Body of pancreas (tissue), 4 donors: ENCODE measurements around the gene HTR2A. TPM values are rescaled to one million over a fixed set of nuclear protein-coding genes. Genes with fewer than 3 reads are reported as not detected.
A peak's percentile ranks its signal among the peaks of the same experiment; 100 is the strongest.

Experiments
- ATAC-seq: fragments of 150-250 bp; one replicate; pipeline ENCODE4 v1.9.1; 2016
- DNase-seq, 4 donors: peaks; one replicate each; pipeline ENCODE4 v3.0.0-alpha.2; 2019
- H3K27ac ChIP-seq, 4 donors: fragments of 200-600 bp; sonication (generic); 1 replicate in 3 of 4; 2 replicates in 1 of 4; pipeline versions ENCODE4 v1.5.1 to v1.6.1; 2016 to 2019; ENCODE audit warnings: mild to moderate bottlenecking in 1 of 4, mixed read lengths in 1 of 4, moderate library complexity in 1 of 4
- H3K27me3 ChIP-seq, 2 donors: fragments of 200-600 bp; sonication (generic); one replicate each; pipeline ENCODE4 v1.6.0; 2016; ENCODE audit warnings: mild to moderate bottlenecking in 1 of 2
- H3K36me3 ChIP-seq, 2 donors: fragments of 200-600 bp; sonication (generic); replicated peaks in 1 of 2; 2 replicates each; pipeline ENCODE4 v1.5.1; 2016; ENCODE audit warnings: low read depth in 2 of 2; ENCODE audit not compliant: insufficient read depth in 1 of 2
- H3K4me1 ChIP-seq: fragments of 200-600 bp; sonication (generic); one replicate; pipeline ENCODE4 v1.6.0; 2016
- H3K4me3 ChIP-seq, 2 donors: fragments of 200-600 bp; sonication (generic); 1 replicate in 1 of 2; 2 replicates in 1 of 2; pipeline ENCODE4 v1.5.1; 2016 to 2019
- H3K9me3 ChIP-seq, 3 donors: fragments of 200-600 bp; sonication (generic); 1 replicate in 2 of 3; 2 replicates in 1 of 3; pipeline ENCODE4 v1.5.1; 2016
- POLR2A ChIP-seq, 3 donors: fragments of 450-650 bp; IDR thresholded peaks; one replicate each; pipeline ENCODE4 v1.6.1; 2016; ENCODE audit warnings: antibody characterized with exemption in 3 of 3, mild to moderate bottlenecking in 2 of 3
- WGBS, 2 donors: methylation state at CpG; one replicate each; pipeline ENCODE4 v1.1.5; 2017; 5-methylcytosine and 5-hydroxymethylcytosine counted together
- intact Hi-C: fragments of 100-400 bp; cut with DNase I; formaldehyde crosslinking; loops from one replicate; pipeline ENCODE4 v1.15.1; 2023
- total RNA-seq, 2 donors: library from RNA; depleted of rRNA; stranded (reverse); fragments of >200 nt; gene quantifications; one replicate each; pipeline ENCODE4 v1.1.0, GENCODE V29; 2016
- TF ChIP-seq, protein P1 (sequence below), 7 experiments: fragments of 450-650 bp in 4 of 7; fragments of 200-600 bp in 3 of 7; sonication (generic) in 3 of 7; IDR thresholded peaks; one replicate each; pipeline ENCODE4 v1.5.1; 2016 to 2019; ENCODE audit warnings: antibody characterized with exemption in 7 of 7

HTR2A gene
- total RNA-seq, 2 donors from 2014 or later = 0.26 TPM; not detected in 1

GRCh38 chr13:46866150-46866549 is 30.7 kb downstream of the HTR2A start:
- DNase-seq = peak in 2 of 4 donors; percentile 5 to 29
- Histone ChIP-seq H3K9me3 (no peaks in the 10 kb centered on the region), H3K4me3 (no peak overlapping the region), H3K27me3 (no peaks in the 10 kb centered on the region), H3K4me1 (no peaks in the 10 kb centered on the region), H3K27ac (no peak overlapping the region), H3K36me3 (no peaks in the 10 kb centered on the region)
- whole genome bisulfite sequencing, 2 donors = 7 to 29% methylated on average over 4 of the region's 4 CpGs
- TF ChIP-seq POLR2A (IDR thresholded peaks at IDR 0.05) = no peak
- TF ChIP-seq, protein P1, sequence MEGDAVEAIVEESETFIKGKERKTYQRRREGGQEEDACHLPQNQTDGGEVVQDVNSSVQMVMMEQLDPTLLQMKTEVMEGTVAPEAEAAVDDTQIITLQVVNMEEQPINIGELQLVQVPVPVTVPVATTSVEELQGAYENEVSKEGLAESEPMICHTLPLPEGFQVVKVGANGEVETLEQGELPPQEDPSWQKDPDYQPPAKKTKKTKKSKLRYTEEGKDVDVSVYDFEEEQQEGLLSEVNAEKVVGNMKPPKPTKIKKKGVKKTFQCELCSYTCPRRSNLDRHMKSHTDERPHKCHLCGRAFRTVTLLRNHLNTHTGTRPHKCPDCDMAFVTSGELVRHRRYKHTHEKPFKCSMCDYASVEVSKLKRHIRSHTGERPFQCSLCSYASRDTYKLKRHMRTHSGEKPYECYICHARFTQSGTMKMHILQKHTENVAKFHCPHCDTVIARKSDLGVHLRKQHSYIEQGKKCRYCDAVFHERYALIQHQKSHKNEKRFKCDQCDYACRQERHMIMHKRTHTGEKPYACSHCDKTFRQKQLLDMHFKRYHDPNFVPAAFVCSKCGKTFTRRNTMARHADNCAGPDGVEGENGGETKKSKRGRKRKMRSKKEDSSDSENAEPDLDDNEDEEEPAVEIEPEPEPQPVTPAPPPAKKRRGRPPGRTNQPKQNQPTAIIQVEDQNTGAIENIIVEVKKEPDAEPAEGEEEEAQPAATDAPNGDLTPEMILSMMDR (IDR thresholded peaks at IDR 0.05) = no peak
- no peak for ATAC-seq
- intact Hi-C loops = no loop called here

DNA sequence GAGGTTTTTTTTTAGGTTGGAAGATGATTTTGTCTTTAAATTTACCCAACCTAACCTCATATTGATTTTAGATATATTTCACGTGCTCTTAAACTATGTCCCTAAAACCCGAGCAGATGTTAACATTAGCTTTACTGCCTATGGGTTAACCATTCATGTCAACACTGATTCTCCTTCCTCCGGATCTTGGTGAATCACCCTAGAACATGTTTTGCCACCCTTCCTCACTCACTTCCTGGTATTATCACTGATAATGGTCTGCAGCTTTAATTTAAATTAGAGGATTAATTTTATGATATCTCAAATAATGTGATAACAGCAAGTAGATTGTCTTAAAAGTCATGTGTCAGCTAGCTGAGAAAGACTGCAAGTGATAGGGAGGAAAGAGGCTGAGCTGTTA is 31.9 kb downstream of the HTR2A start:
- no peaks in the 10 kb centered on the region for H3K9me3 ChIP-seq
- H3K27me3 ChIP-seq = no peaks in the 10 kb centered on the region
- H3K4me1 ChIP-seq = no peaks in the 10 kb centered on the region
- TF ChIP-seq POLR2A (IDR thresholded peaks at IDR 0.05) = no peak
- TF ChIP-seq, protein P1 (IDR thresholded peaks at IDR 0.05) = no peak
- H3K4me3 ChIP-seq = no peak overlapping the region
- ATAC-seq = no peak
- no peak for DNase-seq
- WGBS, 2 donors = 42 to 49% methylated on average over 3 of the region's 3 CpGs
- H3K27ac ChIP-seq = no peak overlapping the region
- no peaks in the 10 kb centered on the region for H3K36me3 ChIP-seq
- intact Hi-C loops = no loop called here

GRCh38 chr13:46861959-46862358 is 34.9 kb downstream of the HTR2A start:
- no peak overlapping the region for H3K4me3 ChIP-seq
- ATAC-seq (no peak), DNase-seq (no peak)
- no peaks in the 10 kb centered on the region for H3K27me3 ChIP-seq
- intact Hi-C loops = no loop called here
- H3K36me3 ChIP-seq = no peaks in the 10 kb centered on the region
- H3K4me1 ChIP-seq = no peaks in the 10 kb centered on the region
- no peak for TF ChIP-seq POLR2A (IDR thresholded peaks at IDR 0.05)
- TF ChIP-seq, protein P1 (IDR thresholded peaks at IDR 0.05) = no peak
- no peak overlapping the region for H3K27ac ChIP-seq
- WGBS, 2 donors = 45 to 52% methylated on average over 1 of the region's 1 CpG
- H3K9me3 ChIP-seq = no peaks in the 10 kb centered on the region

DNA sequence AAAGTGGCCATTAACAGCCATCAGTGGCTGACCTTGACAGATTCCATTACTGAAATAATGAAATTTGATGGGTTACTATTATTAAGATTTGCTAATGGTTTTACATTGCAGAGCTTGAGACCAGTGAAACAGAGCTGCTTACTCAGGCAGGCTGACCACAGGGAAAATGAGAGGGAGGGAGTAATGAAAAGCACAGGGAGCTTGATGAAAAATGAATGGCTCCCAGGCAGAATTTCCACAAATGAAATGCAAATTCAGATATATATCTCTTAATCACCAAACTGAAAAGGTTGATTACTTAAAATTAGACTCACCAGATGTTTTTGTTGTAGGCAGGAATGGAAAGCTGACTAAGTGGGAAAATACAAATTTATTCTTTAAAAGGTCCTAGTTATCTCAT is 36.1 kb downstream of the HTR2A start:
- TF ChIP-seq, protein P1 (IDR thresholded peaks at IDR 0.05) = no peak
- TF ChIP-seq POLR2A (IDR thresholded peaks at IDR 0.05) = no peak
- Histone ChIP-seq H3K4me1 (no peaks in the 10 kb centered on the region), H3K4me3 (no peak overlapping the region), H3K27ac (no peak overlapping the region), H3K9me3 (no peaks in the 10 kb centered on the region), H3K27me3 (no peaks in the 10 kb centered on the region), H3K36me3 (no peaks in the 10 kb centered on the region)
- ATAC-seq (no peak), DNase-seq (no peak)
- intact Hi-C loops = no loop called here

DNA sequence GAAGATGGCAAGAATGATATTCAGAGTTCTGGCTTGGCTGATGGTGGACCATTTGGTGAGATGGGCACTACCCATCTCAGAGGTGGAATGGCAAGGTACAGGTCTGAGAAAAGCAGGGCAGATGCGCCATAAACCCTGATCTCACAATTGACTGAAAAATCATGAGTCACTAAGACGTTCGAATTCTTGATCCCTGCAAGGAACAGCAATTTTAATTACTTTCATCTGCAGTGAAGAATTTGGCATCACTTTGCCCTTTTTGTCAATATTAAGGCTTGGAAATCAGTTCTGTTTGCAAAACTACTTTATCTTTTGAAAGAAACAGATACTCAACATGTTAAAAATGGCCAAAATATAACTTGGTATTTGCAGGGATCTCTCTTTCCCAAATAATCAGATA is 38.1 kb downstream of the HTR2A start:
- ATAC-seq = no peak

More for the DNA sequence above, 38.1 kb downstream of the HTR2A start:
- Histone ChIP-seq H3K36me3 (no peaks in the 10 kb centered on the region), H3K4me1 (no peaks in the 10 kb centered on the region), H3K27me3 (no peaks in the 10 kb centered on the region), H3K27ac (no peak overlapping the region), H3K4me3 (no peak overlapping the region), H3K9me3 (no peaks in the 10 kb centered on the region)
- no peak for DNase-seq
- WGBS, 2 donors = 71 to 77% methylated on average over 3 of the region's 3 CpGs
- TF ChIP-seq POLR2A (IDR thresholded peaks at IDR 0.05) = no peak
- TF ChIP-seq, protein P1 (IDR thresholded peaks at IDR 0.05) = no peak
- intact Hi-C loops = no loop called here
